Erythroblast (primary cell): ENCODE results near the gene BMPR2.
"Not testable (repeated sequence)": the region's sequence is repeated elsewhere in the genome, so short reads cannot be mapped to it uniquely, and the experiment has no call there.

Experiments used
- DNase-seq, 2 experiments: peaks; one replicate each; lab custom pipeline; 2025; lab: John Stamatoyannopoulos, UW
- GATA1 ChIP-seq: IDR thresholded peaks from 2 replicates; pipeline ENCODE4 v1.6.1; 2011; ENCODE audit warnings: low read depth, mild to moderate bottlenecking, control low read depth, low read length, moderate library complexity
- POLR2A ChIP-seq: IDR thresholded peaks from 2 replicates; pipeline ENCODE4 v1.6.1; 2011; ENCODE audit warnings: mild to moderate bottlenecking, low read length

BMPR2 gene

DNA sequence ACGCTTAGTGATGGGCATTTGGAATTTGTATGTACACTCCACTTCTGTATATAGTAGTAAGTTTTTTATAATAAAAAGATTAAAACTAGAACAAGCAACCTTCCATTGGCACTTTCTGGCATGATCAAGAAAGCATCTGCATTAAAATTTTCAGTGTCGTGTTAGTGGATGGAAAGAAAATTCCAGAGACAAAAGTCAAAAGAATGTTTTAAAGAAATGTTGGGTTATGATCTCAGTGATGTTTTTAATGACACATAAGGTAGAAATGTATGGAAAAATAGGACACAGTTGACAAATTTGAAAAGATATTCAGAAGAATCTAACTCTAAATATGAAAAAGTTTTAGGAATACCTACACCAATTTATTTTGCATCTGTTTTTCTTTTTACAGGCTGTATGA lies 132.6 kb downstream of the BMPR2 start:
- no peak for DNase-seq
- TF ChIP-seq POLR2A (no peak), GATA1 (no peak)

DNA sequence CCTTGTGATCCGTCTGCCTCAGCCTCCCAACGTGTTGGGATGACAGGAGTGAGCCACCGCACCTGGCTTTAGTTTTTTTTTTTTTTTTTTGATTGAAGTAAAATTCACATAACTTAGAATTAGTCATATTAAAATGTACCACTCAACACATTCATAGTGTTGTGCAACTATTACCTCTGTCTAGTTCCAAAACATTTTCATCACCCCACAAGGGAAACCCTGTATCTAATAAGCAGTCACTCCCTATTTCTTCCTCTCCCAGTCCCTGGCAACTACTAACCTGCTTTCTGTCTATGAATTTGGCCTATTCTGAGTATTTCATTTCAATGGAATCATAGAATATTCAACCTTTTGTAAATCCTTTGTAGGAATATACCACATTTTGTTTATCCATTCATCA lies 134.8 kb downstream of the BMPR2 start:
- no peak for TF ChIP-seq POLR2A
- TF ChIP-seq GATA1: no peak
- no peak for DNase-seq

DNA sequence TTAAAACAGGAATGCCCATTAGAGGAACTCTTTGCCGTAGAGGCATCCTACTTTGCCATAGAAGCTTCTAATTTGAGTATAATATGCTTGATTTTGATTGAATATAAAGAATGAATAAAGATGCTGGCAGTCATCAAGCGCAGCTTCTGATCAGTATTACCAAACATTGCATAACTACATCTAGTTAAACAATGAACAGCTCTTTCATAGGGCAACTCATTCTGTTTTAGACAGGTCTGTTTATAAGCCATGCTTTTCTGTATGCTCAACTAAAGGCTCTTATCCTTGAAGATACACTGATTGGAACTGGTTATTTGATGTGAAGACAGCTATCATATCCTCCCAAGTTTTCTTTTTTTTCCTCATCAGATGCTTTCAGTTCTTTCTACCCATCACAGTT lies 136.0 kb downstream of the BMPR2 start:
- no peak for DNase-seq
- TF ChIP-seq POLR2A (no peak), GATA1 (no peak)

DNA sequence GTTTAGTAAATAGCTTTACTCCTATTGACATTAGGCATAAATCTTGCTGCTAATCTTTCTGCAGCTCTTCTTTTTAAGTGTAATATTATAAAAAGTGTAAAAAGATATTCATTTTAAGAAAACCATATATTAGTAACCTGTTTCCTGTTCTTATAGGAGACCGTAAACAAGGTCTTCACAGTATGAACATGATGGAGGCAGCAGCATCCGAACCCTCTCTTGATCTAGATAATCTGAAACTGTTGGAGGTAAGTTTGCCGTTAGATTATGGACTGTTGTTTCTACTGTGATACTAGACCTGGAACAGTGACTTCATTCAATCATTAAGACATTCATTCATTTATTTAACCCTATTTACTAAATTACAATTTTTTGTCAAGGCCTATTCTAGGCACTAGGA lies 138.6 kb downstream of the BMPR2 start:
- no peak for DNase-seq
- TF ChIP-seq GATA1 (no peak), POLR2A (no peak)

DNA sequence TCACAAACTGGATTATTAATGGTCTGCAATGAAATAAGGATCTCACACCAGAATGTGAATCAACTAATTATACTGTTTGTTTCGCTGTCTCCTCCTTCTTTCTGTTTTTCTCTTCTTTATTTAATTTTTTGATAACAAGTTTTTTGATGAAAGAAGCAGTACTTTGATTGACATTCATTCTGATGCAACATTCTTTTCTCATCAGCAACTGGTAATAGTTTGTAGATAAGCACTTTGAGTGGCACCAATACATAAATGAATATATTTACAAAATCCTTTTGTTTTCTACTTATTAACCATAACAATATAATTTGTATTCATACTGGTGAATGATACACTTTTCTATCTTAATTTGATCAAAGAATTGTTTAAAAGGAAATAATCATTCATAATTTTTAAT lies 143.3 kb downstream of the BMPR2 start:
- TF ChIP-seq POLR2A (no peak), GATA1 (no peak)
- peak; percentile 3 to 43 for DNase-seq

DNA sequence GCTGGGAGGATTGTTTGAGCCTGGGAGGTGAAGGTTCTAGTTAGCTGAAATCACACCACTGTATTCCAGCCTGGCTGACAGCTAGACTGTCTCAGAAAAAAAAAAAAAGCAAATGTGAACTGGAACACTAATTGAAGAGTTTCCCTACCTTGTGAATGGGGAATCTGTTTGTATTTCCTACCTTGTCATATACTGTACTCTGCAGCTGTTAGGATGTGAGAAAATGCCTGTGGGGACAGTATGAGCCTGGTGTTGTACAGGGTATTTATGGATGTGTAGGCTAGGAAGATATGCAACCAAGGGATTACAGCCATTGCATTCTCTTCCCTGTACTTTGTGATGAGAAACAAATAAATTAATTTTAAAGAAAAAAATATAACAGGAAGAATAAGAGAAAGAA lies 145.3 kb downstream of the BMPR2 start:
- TF ChIP-seq GATA1 (no peak), POLR2A (no peak)
- no peak for DNase-seq

DNA sequence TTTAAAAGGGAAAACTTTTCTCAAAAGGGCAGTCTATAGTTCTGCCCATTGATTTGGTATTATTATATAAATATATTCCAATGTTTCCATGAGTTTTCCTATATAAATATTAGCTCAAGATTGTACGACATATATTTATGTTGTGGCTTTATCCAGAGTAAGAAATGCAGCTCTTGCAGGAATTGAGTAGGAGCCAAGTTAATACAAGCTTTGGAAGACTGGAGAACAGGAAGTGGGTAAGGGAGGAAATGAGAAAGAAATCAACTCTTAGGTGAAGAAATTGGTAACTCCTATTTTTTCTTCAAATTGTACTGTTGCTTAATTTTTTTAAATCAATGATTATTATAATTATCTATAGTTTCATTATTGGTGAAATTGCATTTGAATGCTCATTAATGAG lies 153.3 kb downstream of the BMPR2 start:
- no peak for DNase-seq
- TF ChIP-seq POLR2A: no peak
- no peak for TF ChIP-seq GATA1

DNA sequence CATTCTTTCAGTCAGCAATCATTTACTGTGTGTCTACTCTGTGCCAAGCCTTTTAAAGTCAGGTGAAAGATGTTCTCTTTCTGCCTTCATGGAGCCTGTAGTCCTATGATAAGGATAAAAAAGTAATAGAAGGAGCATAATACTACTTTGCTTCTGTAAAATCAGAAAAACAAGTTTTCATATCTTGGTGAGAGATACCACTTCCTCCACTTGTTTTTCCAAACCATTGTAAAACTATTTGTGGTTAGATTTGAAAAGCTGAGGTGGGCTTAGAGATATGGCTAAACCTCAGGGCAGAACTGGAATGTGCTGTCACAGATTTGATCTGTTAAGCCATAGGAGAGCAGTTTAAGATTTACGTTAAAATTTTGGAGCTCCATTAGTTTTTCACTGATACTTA lies 153.9 kb downstream of the BMPR2 start:
- TF ChIP-seq POLR2A (no peak), GATA1 (no peak)
- no peak for DNase-seq

DNA sequence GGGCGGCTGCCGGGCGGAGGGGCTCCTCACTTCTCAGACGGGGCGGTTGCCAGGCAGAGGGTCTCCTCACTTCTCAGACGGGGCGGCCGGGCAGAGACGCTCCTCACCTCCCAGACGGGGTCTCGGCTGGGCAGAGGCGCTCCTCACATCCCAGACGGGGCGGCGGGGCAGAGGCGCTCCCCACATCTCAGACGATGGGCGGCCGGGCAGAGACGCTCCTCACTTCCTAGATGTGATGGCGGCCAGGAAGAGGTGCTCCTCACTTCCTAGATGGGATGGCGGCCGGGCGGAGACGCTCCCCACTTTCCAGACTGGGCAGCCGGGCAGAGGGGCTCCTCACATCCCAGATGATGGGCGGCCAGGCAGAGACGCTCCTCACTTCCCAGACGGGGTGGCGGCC lies 159.2 kb downstream of the BMPR2 start:
- DNase-seq: not testable (repeated sequence)

DNA sequence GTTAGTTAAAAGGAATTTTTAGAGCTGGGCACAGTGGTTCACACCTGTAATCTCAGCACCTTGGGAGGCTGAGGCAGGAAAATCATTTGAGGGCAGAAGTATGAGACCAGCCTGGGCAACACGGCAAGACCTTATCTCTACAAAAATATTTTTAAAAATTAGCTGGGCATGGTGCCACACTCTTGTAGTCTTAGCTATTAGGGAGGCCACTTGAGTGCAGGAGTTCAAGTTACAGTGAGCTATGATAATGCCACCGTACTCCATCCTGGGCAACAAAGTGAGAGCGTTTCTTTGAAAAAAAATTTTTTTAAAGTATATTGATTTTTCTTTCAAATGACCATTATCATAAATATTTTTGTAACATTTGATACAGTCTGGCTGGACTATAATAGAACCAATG lies 165.0 kb downstream of the BMPR2 start:
- no peak for TF ChIP-seq GATA1
- TF ChIP-seq POLR2A: no peak
- no peak for DNase-seq

DNA sequence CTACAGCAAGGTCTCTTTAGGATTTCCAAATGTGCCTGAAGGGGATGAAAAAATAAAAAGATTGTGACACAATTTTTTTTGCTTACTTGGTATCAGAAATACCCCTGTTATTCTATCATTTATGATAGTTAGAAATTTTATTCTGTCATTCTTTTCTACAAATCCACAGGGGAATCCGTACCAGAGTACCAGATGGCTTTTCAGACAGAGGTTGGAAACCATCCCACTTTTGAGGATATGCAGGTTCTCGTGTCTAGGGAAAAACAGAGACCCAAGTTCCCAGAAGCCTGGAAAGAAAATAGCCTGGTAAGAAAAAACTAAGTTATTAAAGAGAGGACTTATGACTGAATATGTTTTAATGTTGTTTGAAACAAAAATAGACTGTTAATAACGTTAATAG lies 166.0 kb downstream of the BMPR2 start:
- no peak for DNase-seq
- no peak for TF ChIP-seq GATA1
- no peak for TF ChIP-seq POLR2A

DNA sequence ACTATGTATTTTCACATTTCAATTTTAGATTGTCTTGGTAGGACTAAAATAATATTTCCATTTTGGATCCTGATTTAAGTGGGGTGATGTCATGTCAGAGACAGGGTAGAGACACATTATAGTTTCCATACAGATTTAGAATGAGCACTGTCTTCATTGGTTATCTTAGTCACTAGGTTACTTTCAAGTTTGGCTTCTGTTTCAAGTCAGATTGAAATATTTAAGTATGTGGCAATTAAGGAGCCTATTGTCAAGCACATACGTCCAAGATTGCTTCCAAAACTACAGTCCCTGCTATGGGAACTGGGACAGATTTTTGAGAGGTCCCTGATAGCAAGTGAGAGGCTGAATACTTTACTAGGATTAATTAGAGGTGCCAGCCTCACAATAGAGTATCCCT lies 169.4 kb downstream of the BMPR2 start:
- TF ChIP-seq POLR2A: no peak
- TF ChIP-seq GATA1: no peak
- DNase-seq: no peak

DNA sequence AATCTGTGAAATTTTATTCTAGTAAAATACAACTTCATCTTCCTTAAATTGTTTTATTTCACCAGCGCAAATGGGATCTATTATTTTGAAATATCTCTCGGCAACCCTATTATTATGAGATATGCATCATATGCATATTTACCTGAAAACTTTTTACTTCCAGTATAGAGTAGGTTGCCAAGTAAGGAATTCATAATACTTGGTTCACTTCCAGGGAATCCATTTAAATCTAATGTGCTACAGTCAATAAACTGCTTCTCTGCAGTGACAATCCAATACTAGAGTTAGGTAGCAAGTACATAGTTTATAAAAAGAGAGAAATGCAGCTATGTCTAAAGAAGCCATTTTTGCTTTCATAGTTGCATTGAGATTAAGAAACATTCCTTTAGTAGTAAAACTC lies 169.8 kb downstream of the BMPR2 start:
- DNase-seq: no peak
- TF ChIP-seq GATA1: no peak
- TF ChIP-seq POLR2A: no peak

DNA sequence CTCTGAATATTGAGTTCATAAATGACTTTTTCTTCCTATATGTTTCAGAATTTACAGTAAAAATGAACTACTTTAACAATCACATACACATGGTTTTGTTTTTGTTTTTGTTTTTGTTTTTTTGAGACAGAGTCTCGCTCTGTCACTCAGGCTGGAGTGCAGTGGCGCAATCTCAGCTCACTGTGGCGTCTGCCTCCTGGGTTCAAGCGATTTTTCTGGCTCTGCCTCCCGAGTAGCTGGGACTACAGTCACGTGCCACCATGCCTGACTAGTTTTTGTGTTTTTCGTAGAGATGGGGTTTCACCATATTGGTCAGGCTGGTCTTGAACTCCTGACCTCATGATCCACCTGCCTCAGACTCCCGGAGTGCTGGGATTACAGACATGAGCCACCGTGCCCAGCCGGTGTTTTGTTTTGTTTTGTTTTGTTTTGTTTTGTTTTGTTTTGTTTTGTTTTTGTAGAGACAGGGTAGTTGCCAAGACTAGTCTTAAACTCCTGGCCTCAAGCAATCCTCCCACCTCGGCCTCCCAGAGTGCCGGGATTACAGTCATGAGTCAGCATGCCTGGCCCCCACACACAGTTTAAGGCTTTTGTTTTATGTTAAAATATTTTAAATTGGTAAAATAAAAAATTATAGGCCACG lies 170.5 kb downstream of the BMPR2 start:
- not testable (repeated sequence) for DNase-seq

DNA sequence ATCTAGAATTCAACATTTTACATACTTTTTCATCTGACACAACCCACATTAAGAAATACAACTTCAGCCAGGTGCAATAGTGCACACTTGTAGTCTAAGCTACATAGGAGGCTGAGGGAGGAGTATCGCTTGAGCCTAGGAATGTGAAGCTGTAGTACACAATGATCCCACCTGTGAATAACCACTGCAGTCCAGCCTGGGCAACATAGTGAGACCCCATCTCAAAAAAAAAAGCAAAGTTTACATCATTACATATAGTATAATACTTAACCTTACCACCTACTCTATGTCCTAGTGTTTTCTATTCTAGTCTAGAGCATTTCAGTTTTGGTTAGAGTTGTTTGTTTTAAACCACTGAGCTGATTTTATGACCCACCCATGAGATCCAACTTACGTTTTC lies 172.1 kb downstream of the BMPR2 start:
- no peak for DNase-seq
- TF ChIP-seq GATA1 (no peak), POLR2A (no peak)

DNA sequence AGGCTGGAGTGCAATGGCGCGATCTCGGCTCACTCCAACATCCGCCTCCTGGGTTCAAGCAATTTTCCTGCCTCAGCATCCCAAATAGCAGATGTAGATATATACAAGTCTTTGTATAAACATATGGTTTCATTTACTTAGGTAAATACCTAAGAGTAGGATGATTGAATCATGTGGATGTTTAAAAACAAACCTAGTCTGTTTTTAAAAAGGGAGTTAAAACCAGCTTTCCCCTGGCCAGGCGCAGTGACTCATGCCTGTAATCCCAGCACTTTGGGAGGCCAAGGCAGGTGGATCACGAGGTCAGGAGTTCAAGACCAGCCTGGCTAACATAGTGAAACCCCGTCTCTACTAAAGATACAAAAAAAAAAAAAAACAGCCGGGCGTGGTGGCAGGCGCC lies 174.9 kb downstream of the BMPR2 start:
- not testable (repeated sequence) for DNase-seq
